ENCODE data around the gene KHK.

GRCh38 chr2:27038631-27039339 lies 47.8 kb upstream of the KHK start:
- TF ChIP-seq EP300 (IDR thresholded peaks at IDR 0.05; ENCODE audit: borderline replicate concordance) (no peak), REST (IDR thresholded peaks at IDR 0.05; ENCODE audit: low read depth) (no peak), TAF1 (IDR thresholded peaks at IDR 0.05; ENCODE audit: low read depth) (no peak)
